ENCODE results near the gene ZMYND11.
A peak's percentile ranks its signal among the peaks of the same experiment; 100 is the strongest.

The ZMYND11 gene

GRCh38 chr10:282294-283139 is 147.3 kb downstream of the ZMYND11 start:
- TF ChIP-seq EZH2 (IDR thresholded peaks at IDR 0.05; ENCODE audit: borderline replicate concordance, low read length), result no peak
- no peak for TF ChIP-seq CTCF (IDR thresholded peaks at IDR 0.05; ENCODE audit: low read length)
- no peaks in the 10 kb centered on the region for H3K79me2 ChIP-seq (ENCODE audit: insufficient read depth, low read length)
- H3K36me3 ChIP-seq (ENCODE audit: insufficient read depth, low read length), result peaks cover 100% of the 10 kb centered on the region
- no peaks in the 10 kb centered on the region for H3F3A ChIP-seq (ENCODE audit: insufficient read depth, low read length)
- no peaks in the 10 kb centered on the region for H4K20me1 ChIP-seq (ENCODE audit: insufficient read depth, low read length)
- no peaks in the 10 kb centered on the region for H3K9me2 ChIP-seq (ENCODE audit: low read depth, low read length)
- H3K4me1 ChIP-seq (ENCODE audit: insufficient read depth, low read length, severe bottlenecking), result peaks cover 13% of the 10 kb centered on the region
- no peak overlapping the region for H3K4me2 ChIP-seq (ENCODE audit: low read length)
- H3K4me3 ChIP-seq (ENCODE audit: low read depth, low read length, poor library complexity, severe bottlenecking), result no peak overlapping the region
- no peak overlapping the region for H3K9ac ChIP-seq (ENCODE audit: low read length)
- H2AFZ ChIP-seq (ENCODE audit: low read length), result no peak overlapping the region
- H3K27me3 ChIP-seq (ENCODE audit: insufficient read depth, low read length), result no peaks in the 10 kb centered on the region
- no peak overlapping the region for H3K27ac ChIP-seq (ENCODE audit: low read depth, low read length, poor library complexity, severe bottlenecking)
- no peaks in the 10 kb centered on the region for H3K9me3 ChIP-seq (ENCODE audit: low read length)

DNA sequence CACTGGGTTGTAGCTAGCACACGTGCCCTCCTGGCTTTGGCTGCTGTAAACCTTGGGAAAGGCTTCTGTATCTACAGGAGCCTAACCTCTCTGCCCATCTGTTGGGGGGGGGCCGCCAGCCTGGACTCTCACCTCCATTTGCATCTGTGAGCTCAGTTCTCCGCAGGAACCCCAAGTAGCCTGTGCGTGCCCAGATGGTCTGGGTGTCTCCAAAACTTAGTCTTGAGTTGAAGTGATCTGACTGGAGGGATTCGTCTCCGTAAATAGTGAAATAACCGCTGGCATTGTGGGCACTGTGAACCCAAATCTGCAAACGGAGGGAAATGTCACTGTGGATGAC is 147.9 kb downstream of the ZMYND11 start:
- H3K4me2 ChIP-seq (ENCODE audit: low read length), result no peak overlapping the region
- TF ChIP-seq CTCF (IDR thresholded peaks at IDR 0.05; ENCODE audit: low read length), result no peak
- no peak for TF ChIP-seq EZH2 (IDR thresholded peaks at IDR 0.05; ENCODE audit: borderline replicate concordance, low read length)
- peak overlapping the region; percentile 9 for H3K27ac ChIP-seq (ENCODE audit: low read depth, low read length, poor library complexity, severe bottlenecking)

DNA sequence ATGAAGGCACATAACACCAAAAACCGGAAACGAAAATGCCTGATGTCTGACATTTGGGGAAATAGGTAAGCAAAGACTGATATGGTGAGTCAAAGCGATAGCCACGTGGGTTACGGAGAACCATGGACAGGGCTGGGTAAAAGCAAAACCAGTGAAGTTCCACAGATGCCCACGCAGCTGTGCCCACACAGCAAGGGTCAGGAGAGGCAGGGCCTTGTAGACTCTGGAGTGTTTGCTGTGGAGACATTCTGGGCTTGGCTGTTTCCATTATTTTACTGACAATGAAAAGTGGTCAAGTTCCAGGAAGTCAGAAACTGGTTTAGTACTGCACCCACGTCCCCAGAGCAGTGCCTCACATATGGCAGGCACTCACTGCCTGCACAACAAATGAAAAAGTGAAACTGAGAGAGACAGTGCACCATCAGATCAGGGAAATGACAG is 148.7 kb downstream of the ZMYND11 start:
- peaks cover 98% of the 10 kb centered on the region for H3K36me3 ChIP-seq (ENCODE audit: insufficient read depth, low read length)
- H3K4me3 ChIP-seq (ENCODE audit: low read depth, low read length, poor library complexity, severe bottlenecking), result no peak overlapping the region
- no peak overlapping the region for H3K4me2 ChIP-seq (ENCODE audit: low read length)
- no peaks in the 10 kb centered on the region for H4K20me1 ChIP-seq (ENCODE audit: insufficient read depth, low read length)
- H3K9me2 ChIP-seq (ENCODE audit: low read depth, low read length), result no peaks in the 10 kb centered on the region
- no peak overlapping the region for H3K9ac ChIP-seq (ENCODE audit: low read length)
- no peaks in the 10 kb centered on the region for H3K9me3 ChIP-seq (ENCODE audit: low read length)
- H3F3A ChIP-seq (ENCODE audit: insufficient read depth, low read length), result no peaks in the 10 kb centered on the region
- peaks cover 24% of the 10 kb centered on the region for H3K4me1 ChIP-seq (ENCODE audit: insufficient read depth, low read length, severe bottlenecking)
- no peak overlapping the region for H2AFZ ChIP-seq (ENCODE audit: low read length)
- no peaks in the 10 kb centered on the region for H3K27me3 ChIP-seq (ENCODE audit: insufficient read depth, low read length)
- peak overlapping the region; percentile 63 for H3K27ac ChIP-seq (ENCODE audit: low read depth, low read length, poor library complexity, severe bottlenecking)
- H3K79me2 ChIP-seq (ENCODE audit: insufficient read depth, low read length), result no peaks in the 10 kb centered on the region
- no peak for TF ChIP-seq EZH2 (IDR thresholded peaks at IDR 0.05; ENCODE audit: borderline replicate concordance, low read length)
- no peak for TF ChIP-seq CTCF (IDR thresholded peaks at IDR 0.05; ENCODE audit: low read length)

More for the DNA sequence above, 147.9 kb downstream of the ZMYND11 start:
- Histone ChIP-seq H2AFZ (ENCODE audit: low read length) (no peak overlapping the region), H3K4me3 (ENCODE audit: low read depth, low read length, poor library complexity, severe bottlenecking) (no peak overlapping the region), H3K9ac (ENCODE audit: low read length) (no peak overlapping the region), H3K36me3 (ENCODE audit: insufficient read depth, low read length) (peaks cover 100% of the 10 kb centered on the region), H4K20me1 (ENCODE audit: insufficient read depth, low read length) (no peaks in the 10 kb centered on the region), H3K27me3 (ENCODE audit: insufficient read depth, low read length) (no peaks in the 10 kb centered on the region), H3K9me2 (ENCODE audit: low read depth, low read length) (no peaks in the 10 kb centered on the region), H3K9me3 (ENCODE audit: low read length) (no peaks in the 10 kb centered on the region), H3K4me1 (ENCODE audit: insufficient read depth, low read length, severe bottlenecking) (peaks cover 16% of the 10 kb centered on the region), H3F3A (ENCODE audit: insufficient read depth, low read length) (no peaks in the 10 kb centered on the region), H3K79me2 (ENCODE audit: insufficient read depth, low read length) (no peaks in the 10 kb centered on the region)

Data from OCI-LY1 (cell line).